Endothelial cell of umbilical vein (primary cell): Measurements from ENCODE around the gene MSL1. TPM values are rescaled to one million over a fixed set of nuclear protein-coding genes. Genes with fewer than 3 reads are reported as not detected.

ENCODE experiments used
- BruUV-seq: library from RNA; stranded (reverse); fragments of 400-500 nt; replicated peaks from 2 replicates; lab custom pipeline; 2021; lab: Mats Ljungman, UMichigan
- CTCF ChIA-PET: fragments of 300-600, 350-600 bp; sonication (Branson Sonifier 250); formaldehyde crosslinking; loops from one replicate; lab custom pipeline; 2021; ENCODE audit warnings: antibody characterized with exemption, inconsistent platforms; lab: Charles Lee
- POLR2A ChIA-PET: fragments of 300-600, 350-600 bp; sonication (Branson Sonifier 250); formaldehyde crosslinking; loops from one replicate; lab custom pipeline; 2021; ENCODE audit warnings: antibody characterized with exemption, inconsistent platforms; lab: Charles Lee
- DNase-seq: peaks from one replicate; pipeline ENCODE4 v3.0.0-alpha.2; 2011; ENCODE audit warnings: low read depth, low spot score
- FAIRE-seq: peaks from 2 replicates; lab custom pipeline; 2011; peaks lifted over from hg19 to GRCh38; lab: Jason Lieb, UNC
- H2AFZ ChIP-seq: 2 replicates; pipeline ENCODE4 v1.6.0; 2012; ENCODE audit warnings: low read depth, low read length, control low read depth, inconsistent platforms
- H3K27ac ChIP-seq: 2 replicates; pipeline ENCODE4 v1.5.1; 2011; ENCODE audit warnings: low read depth, mild to moderate bottlenecking, control low read depth, low read length, moderate library complexity; ENCODE audit not compliant: insufficient read depth
- H3K27me3 ChIP-seq, 2 experiments: 2 replicates each; pipeline versions ENCODE4 v1.6.0 to v1.6.1; 2011; ENCODE audit warnings: low read length in 2 of 2, mixed read lengths in 1 of 2; ENCODE audit not compliant: control insufficient read depth in 2 of 2, insufficient read depth in 2 of 2
- H3K36me3 ChIP-seq, 2 experiments: 2 replicates in 1 of 2; 3 replicates in 1 of 2; pipeline ENCODE4 v1.5.1; 2011; ENCODE audit warnings: low read length in 2 of 2, mild to moderate bottlenecking in 1 of 2, moderate library complexity in 1 of 2; ENCODE audit not compliant: control insufficient read depth in 2 of 2, insufficient read depth in 2 of 2; ENCODE audit errors: extremely low read depth in 1 of 2
- H3K4me1 ChIP-seq: 3 replicates; pipeline ENCODE4 v1.5.1; 2011; ENCODE audit warnings: mild to moderate bottlenecking, low read length; ENCODE audit not compliant: control insufficient read depth, insufficient read depth; ENCODE audit errors: extremely low read depth
- H3K4me2 ChIP-seq: 2 replicates; pipeline ENCODE4 v1.6.1; 2011; ENCODE audit warnings: low read length, control low read depth, mixed read lengths; ENCODE audit not compliant: insufficient read depth
- H3K4me3 ChIP-seq, 3 experiments: fragments of 200-600 bp in 1 of 3; sonication (generic), shearing (Covaris generic) in 1 of 3; replicated peaks in 1 of 3; 2 replicates each; pipeline ENCODE4 v1.5.1; 2011 to 2016; ENCODE audit warnings: control low read depth in 3 of 3, low read length in 3 of 3, mild to moderate bottlenecking in 2 of 3, inconsistent platforms in 1 of 3, low read depth in 1 of 3, moderate library complexity in 1 of 3; ENCODE audit not compliant: insufficient read depth in 1 of 3
- H3K79me2 ChIP-seq: 2 replicates; pipeline ENCODE4 v1.6.0; 2012; ENCODE audit warnings: low read length, inconsistent platforms; ENCODE audit not compliant: control insufficient read depth, insufficient read depth
- H3K9ac ChIP-seq: replicated peaks from 2 replicates; pipeline ENCODE3; 2011; ENCODE audit warnings: low read length, control low read depth; ENCODE audit not compliant: insufficient read depth; ENCODE audit errors: extremely low read depth
- H3K9me1 ChIP-seq: replicated peaks from 3 replicates; pipeline ENCODE4 v1.6.0; 2011; ENCODE audit warnings: mild to moderate bottlenecking, low read length; ENCODE audit not compliant: control insufficient read depth, insufficient read depth; ENCODE audit errors: extremely low read depth
- H3K9me3 ChIP-seq: replicated peaks from 2 replicates; pipeline ENCODE4 v1.5.1; 2012; ENCODE audit warnings: low read length, inconsistent platforms; ENCODE audit not compliant: control insufficient read depth, insufficient read depth
- H4K20me1 ChIP-seq: replicated peaks from 2 replicates; pipeline ENCODE3; 2011; ENCODE audit warnings: mild to moderate bottlenecking, low read length; ENCODE audit not compliant: control insufficient read depth, insufficient read depth; ENCODE audit errors: extremely low read depth
- EZH2 ChIP-seq: IDR thresholded peaks from 2 replicates; pipeline ENCODE4 v1.6.1; 2012; ENCODE audit warnings: borderline replicate concordance, low read depth, mild to moderate bottlenecking, moderate library complexity, low read length, inconsistent platforms; ENCODE audit not compliant: severe bottlenecking
- FOS ChIP-seq: IDR thresholded peaks from 2 replicates; pipeline ENCODE4 v1.6.1; 2011; ENCODE audit warnings: mild to moderate bottlenecking, low read length, moderate library complexity, borderline replicate concordance; ENCODE audit not compliant: insufficient read depth
- GATA2 ChIP-seq: IDR thresholded peaks from 2 replicates; pipeline ENCODE4 v1.7.0; 2011; ENCODE audit warnings: low read depth, mild to moderate bottlenecking, moderate library complexity, mixed read lengths, low read length; ENCODE audit not compliant: insufficient read length, insufficient read depth
- JUN ChIP-seq: IDR thresholded peaks from 2 replicates; pipeline ENCODE4 v1.6.1; 2011; ENCODE audit warnings: borderline replicate concordance, low read depth; ENCODE audit not compliant: insufficient read length, insufficient read depth
- MYC ChIP-seq: IDR thresholded peaks from one replicate; pipeline ENCODE4 v1.6.1; 2011; ENCODE audit warnings: mild to moderate bottlenecking, low read depth, low read length
- POLR2A ChIP-seq: IDR thresholded peaks from 2 replicates; pipeline ENCODE4 v1.6.1; 2012; ENCODE audit warnings: low read depth, mild to moderate bottlenecking, control low read depth, low read length
- dilution Hi-C: fragments of 300-500 bp; cut with MboI; formaldehyde crosslinking; loops from one replicate; pipeline ENCODE4 v1.15.0; 2019; ENCODE audit warnings: low sequenced_read_pairs; ENCODE audit not compliant: extremely low pct_ligation_motif_present
- intact Hi-C: fragments of 100-400 bp; cut with micrococcal nuclease; formaldehyde crosslinking; loops from one replicate; pipeline ENCODE4 v1.10.0; 2022
- polyA plus RNA-seq, 4 experiments: library from polyadenylated mRNA; depleted of rRNA in 3 of 4; stranded (reverse) in 3 of 4; unstranded in 1 of 4; fragments of >200 nt; gene quantifications; 2 replicates each; pipeline versions ENCODE4 v1.2.1 to v1.2.3, GENCODE V29; 2011 to 2012; ENCODE audit warnings: missing spikeins in 1 of 4
- total RNA-seq: library from RNA; stranded (reverse); gene quantifications from 2 replicates; pipeline ENCODE4 v1.2.3, GENCODE V29; 2021
- TF ChIP-seq, protein P1 (sequence below), 2 donors: IDR thresholded peaks; 1 replicate in 1 of 2; 2 replicates in 1 of 2; pipeline ENCODE4 v1.5.1; 2011; ENCODE audit warnings: low read length in 2 of 2, mild to moderate bottlenecking in 2 of 2, moderate library complexity in 2 of 2, control low read depth in 1 of 2, inconsistent platforms in 1 of 2, low read depth in 1 of 2; ENCODE audit not compliant: insufficient read depth in 1 of 2; ENCODE audit errors: extremely low read depth in 1 of 2
- TF ChIP-seq, protein P2 (sequence below): IDR thresholded peaks from 2 replicates; pipeline ENCODE4 v1.6.1; 2011; ENCODE audit not compliant: insufficient read depth, insufficient read length

The MSL1 gene
- total and polyA plus RNA-seq, 2 donors (not counting 3 experiments of a cell fraction or from before 2014, with no cell fraction given), result 30.9 to 95.0 TPM

DNA sequence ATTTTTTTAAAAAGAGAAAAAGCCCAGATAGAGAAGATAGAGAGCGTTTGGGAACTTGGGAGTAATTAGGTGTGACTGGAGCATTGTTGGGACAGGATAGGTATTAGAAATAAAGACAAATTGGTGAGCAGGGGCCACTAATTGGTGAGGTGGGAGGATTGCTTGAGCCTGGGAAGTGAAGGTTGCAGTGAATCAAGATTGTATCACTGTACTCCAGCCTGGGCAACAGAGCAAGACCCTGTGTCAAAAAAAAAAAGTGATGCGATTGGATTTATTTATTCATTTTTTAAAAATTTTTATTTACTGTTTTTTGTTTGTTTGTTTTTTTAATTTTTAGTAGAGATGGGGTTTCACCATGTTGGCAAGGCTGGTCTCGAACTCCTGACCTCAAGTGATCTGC lies 23.7 kb downstream of the MSL1 start:
- peaks cover 9% of the 10 kb centered on the region for H3K4me1 ChIP-seq
- no peaks in the 10 kb centered on the region for H3K27me3 ChIP-seq
- no peaks in the 10 kb centered on the region for H3K9me3 ChIP-seq
- peaks cover 5 to 21% of the 10 kb centered on the region in 2 experiments for H3K36me3 ChIP-seq
- peaks cover 61% of the 10 kb centered on the region for H3K79me2 ChIP-seq
- no peaks in the 10 kb centered on the region for H4K20me1 ChIP-seq
- H2AFZ ChIP-seq, result no peak overlapping the region
- H3K27ac ChIP-seq, result no peak overlapping the region
- ChIA-PET CTCF (no interaction called here), POLR2A (no interaction called here)
- dilution Hi-C loops, result no loop called here
- DNase-seq (no peak), FAIRE-seq (no peak)
- no peak for TF ChIP-seq POLR2A
- no peak for TF ChIP-seq FOS
- TF ChIP-seq GATA2, result no peak
- TF ChIP-seq MYC, result no peak
- TF ChIP-seq, protein P1, sequence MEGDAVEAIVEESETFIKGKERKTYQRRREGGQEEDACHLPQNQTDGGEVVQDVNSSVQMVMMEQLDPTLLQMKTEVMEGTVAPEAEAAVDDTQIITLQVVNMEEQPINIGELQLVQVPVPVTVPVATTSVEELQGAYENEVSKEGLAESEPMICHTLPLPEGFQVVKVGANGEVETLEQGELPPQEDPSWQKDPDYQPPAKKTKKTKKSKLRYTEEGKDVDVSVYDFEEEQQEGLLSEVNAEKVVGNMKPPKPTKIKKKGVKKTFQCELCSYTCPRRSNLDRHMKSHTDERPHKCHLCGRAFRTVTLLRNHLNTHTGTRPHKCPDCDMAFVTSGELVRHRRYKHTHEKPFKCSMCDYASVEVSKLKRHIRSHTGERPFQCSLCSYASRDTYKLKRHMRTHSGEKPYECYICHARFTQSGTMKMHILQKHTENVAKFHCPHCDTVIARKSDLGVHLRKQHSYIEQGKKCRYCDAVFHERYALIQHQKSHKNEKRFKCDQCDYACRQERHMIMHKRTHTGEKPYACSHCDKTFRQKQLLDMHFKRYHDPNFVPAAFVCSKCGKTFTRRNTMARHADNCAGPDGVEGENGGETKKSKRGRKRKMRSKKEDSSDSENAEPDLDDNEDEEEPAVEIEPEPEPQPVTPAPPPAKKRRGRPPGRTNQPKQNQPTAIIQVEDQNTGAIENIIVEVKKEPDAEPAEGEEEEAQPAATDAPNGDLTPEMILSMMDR (IDR thresholded peaks at IDR 0.05; ENCODE audit: extremely low read depth in 1 of 2, insufficient read depth in 1 of 2, low read depth in 1 of 2, low read length in 2 of 2), result no peak
- no peak for TF ChIP-seq EZH2
- TF ChIP-seq JUN, result no peak
- TF ChIP-seq, protein P2, sequence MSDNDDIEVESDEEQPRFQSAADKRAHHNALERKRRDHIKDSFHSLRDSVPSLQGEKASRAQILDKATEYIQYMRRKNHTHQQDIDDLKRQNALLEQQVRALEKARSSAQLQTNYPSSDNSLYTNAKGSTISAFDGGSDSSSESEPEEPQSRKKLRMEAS, result no peak
- intact Hi-C loops, result no loop called here
- BruUV-seq, result no TSS peak
- no peaks in the 10 kb centered on the region for H3K9me1 ChIP-seq
- no peak overlapping the region for H3K4me2 ChIP-seq
- H3K9ac ChIP-seq, result no peak overlapping the region
- H3K4me3 ChIP-seq, result no peak overlapping the region
